H9 (cell line): ENCODE results near the gene FASTK. TPM values are rescaled to one million over a fixed set of nuclear protein-coding genes. Genes with fewer than 3 reads are reported as not detected.
A peak's percentile ranks its signal among the peaks of the same experiment; 100 is the strongest.

Source experiments
- DNase-seq: peaks from one replicate; pipeline ENCODE4 v3.0.0-alpha.2; 2017
- H2AFZ ChIP-seq: one replicate; pipeline ENCODE4 v1.6.1; 2013; ENCODE audit warnings: mild to moderate bottlenecking, low read length, control low read depth, moderate library complexity
- H2AK5ac ChIP-seq: 2 replicates; pipeline ENCODE4 v1.6.1; 2013; ENCODE audit warnings: low read length, control low read depth, mixed read lengths; ENCODE audit not compliant: insufficient read length
- H2BK120ac ChIP-seq: one replicate; pipeline ENCODE4 v1.6.1; 2013; ENCODE audit warnings: low read depth, mild to moderate bottlenecking, low read length, control low read depth, inconsistent platforms; ENCODE audit not compliant: poor library complexity, severe bottlenecking
- H2BK12ac ChIP-seq: 2 replicates; pipeline ENCODE4 v1.6.1; 2013; ENCODE audit warnings: low read length, control low read depth, mixed read lengths, low read depth; ENCODE audit not compliant: insufficient read length
- H2BK15ac ChIP-seq: 2 replicates; pipeline ENCODE4 v1.6.1; 2013; ENCODE audit warnings: low read depth, low read length, control low read depth
- H2BK20ac ChIP-seq: one replicate; pipeline ENCODE4 v1.6.1; 2013; ENCODE audit warnings: low read depth, mild to moderate bottlenecking, low read length, control low read depth, inconsistent platforms; ENCODE audit not compliant: poor library complexity, severe bottlenecking
- H2BK5ac ChIP-seq: 2 replicates; pipeline ENCODE4 v1.6.1; 2013; ENCODE audit warnings: low read length, control low read depth, mixed read lengths; ENCODE audit not compliant: insufficient read length
- H3K14ac ChIP-seq: 2 replicates; pipeline ENCODE4 v1.6.1; 2013; ENCODE audit warnings: low read length, control low read depth; ENCODE audit not compliant: insufficient read depth
- H3K18ac ChIP-seq: 2 replicates; pipeline ENCODE4 v1.6.1; 2013; ENCODE audit warnings: low read depth, mild to moderate bottlenecking, mixed read lengths, low read length, control low read depth; ENCODE audit not compliant: insufficient read length
- H3K23ac ChIP-seq: 2 replicates; pipeline ENCODE4 v1.6.1; 2013; ENCODE audit warnings: low read length, control low read depth, mixed read lengths, low read depth; ENCODE audit not compliant: insufficient read length
- H3K23me2 ChIP-seq: 2 replicates; pipeline ENCODE4 v1.6.1; 2013; ENCODE audit warnings: low read depth, mild to moderate bottlenecking, mixed read lengths, low read length, control low read depth; ENCODE audit not compliant: insufficient read length, poor library complexity, severe bottlenecking
- H3K27ac ChIP-seq: 2 replicates; pipeline ENCODE4 v1.5.1; 2013; ENCODE audit warnings: low read length, control low read depth, mixed read lengths, low read depth; ENCODE audit not compliant: insufficient read length
- H3K27me3 ChIP-seq: 2 replicates; pipeline ENCODE4 v1.6.1; 2013; ENCODE audit warnings: low read length, control low read depth, inconsistent platforms; ENCODE audit not compliant: insufficient read depth
- H3K4ac ChIP-seq: 2 replicates; pipeline ENCODE4 v1.6.1; 2013; ENCODE audit warnings: low read depth, mild to moderate bottlenecking, control low read depth, inconsistent platforms, low read length, moderate library complexity
- H3K4me1 ChIP-seq: 2 replicates; pipeline ENCODE4 v1.6.1; 2013; ENCODE audit warnings: low read length, control low read depth, inconsistent platforms; ENCODE audit not compliant: insufficient read depth
- H3K4me2 ChIP-seq: 2 replicates; pipeline ENCODE4 v1.6.1; 2013; ENCODE audit warnings: low read length, control low read depth, mixed read lengths; ENCODE audit not compliant: insufficient read length, insufficient read depth
- H3K56ac ChIP-seq: 2 replicates; pipeline ENCODE4 v1.6.1; 2013; ENCODE audit warnings: low read depth, mild to moderate bottlenecking, mixed read lengths, low read length, control low read depth; ENCODE audit not compliant: insufficient read length
- H3K79me1 ChIP-seq: 2 replicates; pipeline ENCODE4 v1.6.1; 2013; ENCODE audit warnings: low read depth, mild to moderate bottlenecking, moderate library complexity, low read length, control low read depth, inconsistent platforms; ENCODE audit not compliant: insufficient read depth, poor library complexity, severe bottlenecking
- H3K79me2 ChIP-seq: 2 replicates; pipeline ENCODE4 v1.6.1; 2013; ENCODE audit warnings: low read length, control low read depth, inconsistent platforms; ENCODE audit not compliant: insufficient read depth
- H3K9ac ChIP-seq: 2 replicates; pipeline ENCODE4 v1.6.1; 2013; ENCODE audit warnings: low read length, control low read depth, mixed read lengths; ENCODE audit not compliant: insufficient read length; ENCODE audit errors: extremely low read depth
- H3K9me3 ChIP-seq: one replicate; pipeline ENCODE4 v1.6.1; 2013; ENCODE audit warnings: low read depth, low read length, inconsistent platforms; ENCODE audit not compliant: control insufficient read depth
- H3T11ph ChIP-seq: one replicate; pipeline ENCODE4 v1.6.1; 2013; ENCODE audit warnings: mild to moderate bottlenecking, low read length, control low read depth, inconsistent platforms
- H4K20me1 ChIP-seq: one replicate; pipeline ENCODE4 v1.6.1; 2013; ENCODE audit not compliant: control insufficient read depth, insufficient read length, insufficient read depth
- H4K5ac ChIP-seq: 2 replicates; pipeline ENCODE4 v1.6.1; 2013; ENCODE audit warnings: low read depth, mild to moderate bottlenecking, mixed read lengths, low read length, control low read depth; ENCODE audit not compliant: insufficient read length
- H4K8ac ChIP-seq: replicated peaks from 2 replicates; pipeline ENCODE4 v1.6.1; 2013; ENCODE audit warnings: low read length, control low read depth, mixed read lengths, low read depth; ENCODE audit not compliant: insufficient read length
- H4K91ac ChIP-seq: 2 replicates; pipeline ENCODE4 v1.6.1; 2013; ENCODE audit warnings: low read depth, mild to moderate bottlenecking, moderate library complexity, mixed read lengths, low read length, control low read depth; ENCODE audit not compliant: insufficient read length
- H3K27ac Mint-ChIP-seq, 3 experiments: 2 replicates in 2 of 3; 3 replicates in 1 of 3; pipeline ENCODE4 v1.8.0; 2020 to 2021; ENCODE audit warnings: mixed read lengths in 3 of 3, mild to moderate bottlenecking in 1 of 3, moderate library complexity in 1 of 3
- H3K27me3 Mint-ChIP-seq: 2 replicates; pipeline ENCODE4 v1.8.0; 2021; ENCODE audit warnings: low read depth, mild to moderate bottlenecking, moderate library complexity, mixed read lengths
- H3K36me3 Mint-ChIP-seq, 3 experiments: 2 replicates in 2 of 3; 3 replicates in 1 of 3; pipeline ENCODE4 v1.8.0; 2020 to 2021; ENCODE audit warnings: low read depth in 3 of 3, mixed read lengths in 3 of 3; ENCODE audit not compliant: insufficient read depth in 1 of 3
- H3K4me1 Mint-ChIP-seq, 2 experiments: 2 replicates each; pipeline ENCODE4 v1.8.0; 2020; ENCODE audit warnings: mixed read lengths in 2 of 2
- H3K4me3 Mint-ChIP-seq, 2 experiments: 2 replicates in 1 of 2; 3 replicates in 1 of 2; pipeline ENCODE4 v1.8.0; 2020 to 2021; ENCODE audit warnings: mild to moderate bottlenecking in 2 of 2, mixed read lengths in 2 of 2, moderate library complexity in 1 of 2
- H3K9me3 Mint-ChIP-seq, 2 experiments: 2 replicates in 1 of 2; 3 replicates in 1 of 2; pipeline ENCODE4 v1.8.0; 2020; ENCODE audit warnings: mild to moderate bottlenecking in 2 of 2, mixed read lengths in 2 of 2, moderate library complexity in 1 of 2
- CTCF ChIP-seq: fragments of 200-600 bp; sonication (generic); conservative IDR thresholded peaks from 3 replicates; pipeline ENCODE4 v1.8.0; 2021; ENCODE audit warnings: antibody characterized with exemption, mild to moderate bottlenecking
- WGBS: extraction: QIAGEN DNeasy Blood & Tissue Kit; methylation state at CpG from one replicate; pipeline ENCODE4 v1.1.7; 2013; ENCODE audit warnings: missing lambda C conversion rate, low lambda C conversion rate, mixed read lengths; ENCODE audit not compliant: insufficient read length; ENCODE audit errors: extremely low coverage; 5-methylcytosine and 5-hydroxymethylcytosine counted together
- total RNA-seq: library from RNA; stranded (reverse); gene quantifications from 2 replicates; pipeline ENCODE4 v1.2.1, GENCODE V29; 2021

The FASTK gene
- total RNA-seq, 1 experiment from 2014 or later: 57.8 TPM

GRCh38 chr7:151124899-151125399 is 44.3 kb upstream of the FASTK start:
- peaks cover 3% of the 10 kb centered on the region; the same call in 1 of the 2 replicates for H3K4me1 ChIP-seq
- H2BK12ac ChIP-seq: no peak overlapping the region
- no peaks in the 10 kb centered on the region for H3K27me3 ChIP-seq
- H3K9me3 ChIP-seq: no peaks in the 10 kb centered on the region
- H4K91ac ChIP-seq: no peak overlapping the region
- H4K5ac ChIP-seq: no peak overlapping the region
- Mint-ChIP-seq H3K4me3 (peak overlapping the region; percentile 70 to 85), H3K27me3 (peaks cover 16% of the 10 kb centered on the region), H3K4me1 (peaks cover 19 to 26% of the 10 kb centered on the region in 2 experiments), H3K9me3 (no peaks in the 10 kb centered on the region), H3K27ac (no peak overlapping the region), H3K36me3 (peaks cover 32 to 55% (median 48%) of the 10 kb centered on the region in 3 experiments)
- H2AFZ ChIP-seq: no peak overlapping the region
- no peak overlapping the region for H2BK20ac ChIP-seq
- no peak overlapping the region for H3K18ac ChIP-seq
- no peak overlapping the region for H2BK5ac ChIP-seq
- H3K4ac ChIP-seq: no peak overlapping the region
- H2BK15ac ChIP-seq: no peak overlapping the region
- no peak for DNase-seq
- H3K14ac ChIP-seq: no peak overlapping the region
- no peak for TF ChIP-seq CTCF
- H3T11ph ChIP-seq: no peak overlapping the region
- H3K23ac ChIP-seq: no peak overlapping the region
- H3K79me1 ChIP-seq: no peaks in the 10 kb centered on the region
- H3K4me2 ChIP-seq: peak overlapping the region; percentile 51
- no peak overlapping the region for H2BK120ac ChIP-seq
- WGBS: no CpG with 5 or more reads among the region's 14 CpGs
- H3K56ac ChIP-seq: no peak overlapping the region
- no peaks in the 10 kb centered on the region for H4K20me1 ChIP-seq
- H3K27ac ChIP-seq: no peak overlapping the region
- H4K8ac ChIP-seq: no peak overlapping the region
- no peak overlapping the region for H3K9ac ChIP-seq
- H3K23me2 ChIP-seq: peaks cover 10% of the 10 kb centered on the region
- H3K79me2 ChIP-seq: no peaks in the 10 kb centered on the region
- no peak overlapping the region for H2AK5ac ChIP-seq
